K562 (cell line): ENCODE results near the gene PLCB3. TPM values are rescaled to one million over a fixed set of nuclear protein-coding genes. Genes with fewer than 3 reads are reported as not detected.

Source experiments
- AFF4 ChIP-seq: sonication (generic); formaldehyde crosslinking; IDR thresholded peaks from 2 replicates; pipeline ENCODE4 v1.8.0; 2023; ENCODE audit warnings: mild to moderate bottlenecking, missing genetic modification reagents
- CCAR2 ChIP-seq: fragments of 200-400 bp; formaldehyde crosslinking; IDR thresholded peaks from 2 replicates; pipeline ENCODE4 v1.6.1; 2017; ENCODE audit warnings: mild to moderate bottlenecking, low read depth, low read length
- CLOCK ChIP-seq: fragments of 250-450 bp; sonication (Bioruptor Pico); IDR thresholded peaks from 2 replicates; pipeline ENCODE4 v1.4.0; 2020; ENCODE audit warnings: mild to moderate bottlenecking, moderate library complexity, borderline replicate concordance
- DACH1 ChIP-seq: fragments of 450-650 bp; IDR thresholded peaks from 2 replicates; pipeline ENCODE4 v1.6.1; 2018; ENCODE audit not compliant: partially characterized antibody
- FOXO4 ChIP-seq: fragments of 450-650 bp; formaldehyde crosslinking; IDR thresholded peaks from 2 replicates; pipeline ENCODE4 v1.4.0; 2020; ENCODE audit warnings: mild to moderate bottlenecking, moderate library complexity
- HIVEP1 ChIP-seq: fragments of 250-450 bp; sonication (Bioruptor Pico); IDR thresholded peaks from 2 replicates; pipeline ENCODE4 v1.4.0; 2020; ENCODE audit warnings: mild to moderate bottlenecking
- MNT ChIP-seq, 2 experiments: fragments of 450-650 bp; conservative IDR thresholded peaks; 2 replicates each; pipeline ENCODE4 v1.6.1; 2017; ENCODE audit warnings: mild to moderate bottlenecking in 2 of 2, moderate library complexity in 2 of 2
- NFE2L1 ChIP-seq: fragments of 450-650 bp; IDR thresholded peaks from 2 replicates; pipeline ENCODE4 v1.6.1; 2016; ENCODE audit warnings: missing genetic modification characterization, low read depth, mild to moderate bottlenecking, missing compliant biosample characterization, moderate library complexity, borderline replicate concordance
- PHF21A ChIP-seq: fragments of 450-650 bp; IDR thresholded peaks from 2 replicates; pipeline ENCODE4 v1.6.1; 2017; ENCODE audit warnings: low read depth, borderline replicate concordance
- RBFOX2 ChIP-seq: fragments of 200-400 bp; formaldehyde crosslinking; IDR thresholded peaks from 2 replicates; pipeline ENCODE4 v1.6.1; 2017; ENCODE audit warnings: low read depth, mild to moderate bottlenecking, low read length, moderate library complexity
- RBM17 ChIP-seq: fragments of 200-400 bp; formaldehyde crosslinking; IDR thresholded peaks from 2 replicates; pipeline ENCODE4 v1.6.1; 2017; ENCODE audit warnings: low read depth, mild to moderate bottlenecking, low read length, borderline replicate concordance
- SIX5 ChIP-seq, 2 experiments: IDR thresholded peaks; 2 replicates each; pipeline ENCODE4 v1.6.1; 2011; ENCODE audit warnings: low read length in 2 of 2, borderline replicate concordance in 1 of 2, low read depth in 1 of 2, mild to moderate bottlenecking in 1 of 2, moderate library complexity in 1 of 2; ENCODE audit not compliant: insufficient read depth in 1 of 2
- STAT5B ChIP-seq: fragments of 250-450 bp; sonication (Bioruptor Pico); IDR thresholded peaks from 2 replicates; pipeline ENCODE4 v1.8.0; 2021; ENCODE audit warnings: mild to moderate bottlenecking, inconsistent platforms
- TRIM24 ChIP-seq, 2 experiments: fragments of 450-650 bp; IDR thresholded peaks; 2 replicates each; pipeline ENCODE4 v1.6.1; 2016
- VEZF1 ChIP-seq: fragments of 200-800 bp; sonication (Bioruptor generic); IDR thresholded peaks from 2 replicates; pipeline ENCODE4 v1.6.1; 2017; ENCODE audit warnings: missing genetic modification characterization, missing compliant biosample characterization
- ZC3H11A ChIP-seq: IDR thresholded peaks from 2 replicates; pipeline ENCODE4 v1.6.1; 2012; ENCODE audit warnings: low read depth, low read length, improper control_type of control experiment
- ZKSCAN1 ChIP-seq: fragments of 150-350 bp; IDR thresholded peaks from 2 replicates; pipeline ENCODE4 v1.6.1; 2016; ENCODE audit warnings: low read depth, low read length
- ZNF717 ChIP-seq: fragments of 250-450 bp; sonication (Bioruptor Pico); IDR thresholded peaks from 2 replicates; pipeline ENCODE4 v1.5.0; 2021
- polyA plus RNA-seq, 8 experiments: library from polyadenylated mRNA; depleted of rRNA in 4 of 8; stranded (reverse) in 5 of 8; unstranded in 3 of 8; fragments of >200 nt; fragmentation: Nextera tagmentation in 2 of 8; fragmentation: Illumina TruSeq in 1 of 8; extraction: Ambion mirVana in 2 of 8; extraction: Trizol in 1 of 8; gene quantifications; 2 replicates each; pipeline versions ENCODE4 v1.2.1 to v1.2.3, GENCODE V29; 2011 to 2014; ENCODE audit warnings: inconsistent platforms in 1 of 8, missing spikeins in 1 of 8
- total RNA-seq, 7 experiments: library from RNA; depleted of rRNA in 6 of 7; stranded (reverse); fragments of >200 nt in 6 of 7; fragmentation: Illumina TruSeq in 2 of 7; extraction: Trizol in 2 of 7; gene quantifications; 2 replicates each; pipeline versions ENCODE4 v1.2.1 to v1.2.3, GENCODE V29; 2011 to 2021; ENCODE audit warnings: low replicate concordance in 1 of 7

The PLCB3 gene
- total and polyA plus RNA-seq, 9 of the 15 experiments (the other 6 are each of a cell fraction or from before 2014, with no cell fraction given) = 0.31 to 44.8 (median 14.6) TPM

- no peak for TF ChIP-seq RBM17
- TF ChIP-seq STAT5B (CRISPR knock-in tag) = no peak
- no peak for TF ChIP-seq CCAR2
- TF ChIP-seq NFE2L1 = no peak
- TF ChIP-seq FOXO4 (CRISPR knock-in tag) = no peak
- TF ChIP-seq ZC3H11A = no peak
- TF ChIP-seq PHF21A = no peak
- no peak for TF ChIP-seq SIX5 (IDR thresholded peaks at IDR 0.05; ENCODE audit: borderline replicate concordance in 1 of 2, insufficient read depth in 1 of 2, low read depth in 1 of 2, low read length in 2 of 2)
- TF ChIP-seq CLOCK = no peak
- TF ChIP-seq AFF4 (CRISPR knock-in tag) = no peak
- peak; percentile 27 for TF ChIP-seq DACH1
- no peak for TF ChIP-seq ZNF717 (CRISPR knock-in tag)
- no peak for TF ChIP-seq ZKSCAN1
- no peak for TF ChIP-seq MNT (conservative IDR thresholded peaks at IDR 0.05)
- TF ChIP-seq TRIM24 (IDR thresholded peaks at IDR 0.05) = no peak
- TF ChIP-seq HIVEP1 (CRISPR knock-in tag) = no peak
- TF ChIP-seq RBFOX2 = peak; percentile 25; the same call in 1 of the 2 replicates
- no peak for TF ChIP-seq VEZF1 (CRISPR knock-in tag)
Measured at GRCh38 chr11:64251753-64252002, 348 bp downstream of the PLCB3 start (continued).
